Suprapubic skin (tissue), 4 donors: ENCODE data around the gene SLC22A13. TPM values are rescaled to one million over a fixed set of nuclear protein-coding genes. Genes with fewer than 3 reads are reported as not detected.
A peak's percentile ranks its signal among the peaks of the same experiment; 100 is the strongest.

Experiments used
- DNase-seq, 2 donors: peaks; one replicate each; pipeline ENCODE4 v3.0.0-alpha.2; 2019; ENCODE audit warnings: low spot score in 2 of 2
- H3K27ac ChIP-seq: fragments of 200-600 bp; sonication (generic); one replicate; pipeline ENCODE4 v1.5.1; 2019
- H3K27me3 ChIP-seq: fragments of 200-600 bp; sonication (generic); one replicate; pipeline ENCODE4 v1.5.1; 2019
- H3K36me3 ChIP-seq: fragments of 200-600 bp; sonication (generic); one replicate; pipeline ENCODE4 v1.5.1; 2019
- H3K4me1 ChIP-seq: fragments of 200-600 bp; sonication (generic); one replicate; pipeline ENCODE4 v1.5.1; 2019
- H3K4me3 ChIP-seq: fragments of 200-600 bp; sonication (generic); one replicate; pipeline ENCODE4 v1.5.1; 2019; ENCODE audit warnings: mild to moderate bottlenecking
- H3K9me3 ChIP-seq: fragments of 200-600 bp; sonication (generic); one replicate; pipeline ENCODE4 v1.5.1; 2019
- CTCF ChIP-seq, 2 donors: fragments of 200-600 bp in 1 of 2; fragments of 450-650 bp in 1 of 2; sonication (generic) in 1 of 2; IDR thresholded peaks; one replicate each; pipeline ENCODE4 v1.5.1; 2016 to 2019; ENCODE audit warnings: antibody characterized with exemption in 2 of 2, mild to moderate bottlenecking in 1 of 2, moderate library complexity in 1 of 2
- EP300 ChIP-seq: sonication (generic); formaldehyde crosslinking; IDR thresholded peaks from one replicate; pipeline ENCODE4 v1.6.1; 2017; ENCODE audit warnings: antibody characterized with exemption
- POLR2A ChIP-seq, 2 donors: fragments of 450-650 bp; IDR thresholded peaks; one replicate each; pipeline ENCODE4 v1.6.1; 2017; ENCODE audit warnings: antibody characterized with exemption in 2 of 2, mild to moderate bottlenecking in 2 of 2, moderate library complexity in 2 of 2
- POLR2AphosphoS5 ChIP-seq, 3 donors: sonication (generic); formaldehyde crosslinking; IDR thresholded peaks; one replicate each; pipeline ENCODE4 v1.6.1; 2017; ENCODE audit warnings: antibody characterized with exemption in 3 of 3
- WGBS: methylation state at CpG from one replicate; pipeline ENCODE4 v1.1.5; 2018; 5-methylcytosine and 5-hydroxymethylcytosine counted together
- total RNA-seq, 4 donors: library from RNA; depleted of rRNA; stranded (reverse); fragments of >200 nt; gene quantifications; one replicate each; pipeline ENCODE4 v1.1.0, GENCODE V29; 2016

The SLC22A13 gene
- total RNA-seq, 4 donors from 2014 or later = 0.21 to 1.3 TPM; not detected in 2

DNA sequence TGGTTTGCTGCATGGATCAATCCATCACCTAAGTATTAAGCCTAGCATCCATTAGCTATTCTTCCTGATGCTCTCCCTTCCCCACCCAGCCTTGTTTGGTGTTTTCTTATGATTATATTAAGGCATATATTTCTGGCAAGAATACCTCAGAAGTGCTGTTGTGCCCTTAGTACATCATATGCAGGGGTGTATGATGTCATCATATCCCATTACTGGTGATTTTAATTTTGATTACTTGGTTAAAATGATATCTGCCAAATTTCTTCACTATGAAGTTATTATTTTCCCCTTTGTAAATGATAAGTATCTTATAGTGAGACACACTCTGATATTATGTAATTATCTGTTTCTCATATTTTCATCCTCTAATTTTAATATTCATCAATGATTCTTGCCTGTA is 31.9 kb downstream of the SLC22A13 start:
- H3K9me3 ChIP-seq = no peaks in the 10 kb centered on the region
- TF ChIP-seq CTCF (IDR thresholded peaks at IDR 0.05) = no peak
- TF ChIP-seq POLR2AphosphoS5 (IDR thresholded peaks at IDR 0.05) = no peak
- no peak for TF ChIP-seq EP300
- no peak for TF ChIP-seq POLR2A (IDR thresholded peaks at IDR 0.05)
- no peak overlapping the region for H3K4me3 ChIP-seq
- no peak overlapping the region for H3K27ac ChIP-seq
- H3K4me1 ChIP-seq = no peaks in the 10 kb centered on the region
- no peaks in the 10 kb centered on the region for H3K27me3 ChIP-seq
- no peak for DNase-seq
- no peaks in the 10 kb centered on the region for H3K36me3 ChIP-seq

DNA sequence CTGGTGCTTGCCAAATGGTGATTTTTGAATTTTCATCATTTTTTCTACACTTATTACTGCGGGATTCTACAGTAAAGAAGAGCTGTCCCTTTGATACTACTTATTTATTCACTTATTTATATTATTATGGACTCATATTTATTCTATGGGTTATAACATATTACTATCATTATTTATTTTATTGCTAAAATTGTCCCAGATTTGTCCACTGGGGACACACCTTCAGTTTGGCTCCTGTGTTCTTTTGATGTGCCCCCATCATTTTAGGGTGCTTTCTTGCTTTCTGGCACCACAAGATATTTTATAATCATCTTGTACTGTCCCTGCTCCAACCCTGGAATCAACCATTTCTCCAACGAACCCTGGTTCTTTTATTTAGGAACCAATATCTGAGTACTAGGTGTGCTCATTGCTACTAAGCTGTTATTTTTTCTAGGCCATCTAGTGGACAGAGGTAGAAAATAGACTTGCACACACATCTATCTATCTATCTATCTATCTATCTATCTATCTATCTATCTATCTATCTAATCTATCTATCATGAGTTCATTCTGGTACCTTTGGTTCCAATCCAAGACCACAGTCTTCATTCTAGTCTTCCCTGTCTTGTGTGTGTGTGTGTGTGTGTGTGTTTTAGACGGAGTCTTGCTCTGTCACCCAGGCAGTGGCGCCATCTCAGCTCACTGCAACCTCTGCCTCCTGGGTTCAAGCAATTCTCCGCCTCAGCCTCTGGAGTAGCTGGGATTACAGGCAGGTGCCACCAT is 32.5 kb downstream of the SLC22A13 start:
- Histone ChIP-seq H3K36me3 (no peaks in the 10 kb centered on the region), H3K27ac (no peak overlapping the region)

DNA sequence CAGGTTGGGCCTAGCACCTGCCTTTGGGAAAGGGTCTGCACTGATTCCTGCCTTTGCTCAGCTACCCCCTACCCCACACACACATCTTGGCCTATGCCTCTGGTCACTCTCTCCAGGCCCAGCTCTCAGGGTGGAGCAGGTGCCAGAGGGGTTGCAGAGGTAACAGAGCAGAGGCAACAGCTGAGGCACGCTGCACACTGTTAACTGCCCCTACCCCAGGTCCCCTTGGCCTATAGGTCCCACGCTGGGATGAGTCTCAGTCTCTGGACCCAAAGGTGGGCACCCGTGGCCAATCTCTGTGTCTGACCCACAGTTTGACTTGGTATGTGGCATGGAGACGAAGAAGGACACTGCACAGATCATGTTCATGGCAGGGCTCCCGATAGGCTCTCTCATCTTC is 41.3 kb downstream of the SLC22A13 start:
- Histone ChIP-seq H3K36me3 (no peaks in the 10 kb centered on the region), H3K9me3 (no peaks in the 10 kb centered on the region), H3K27ac (no peak overlapping the region), H3K4me1 (no peaks in the 10 kb centered on the region), H3K4me3 (no peak overlapping the region), H3K27me3 (no peaks in the 10 kb centered on the region)
- 86% methylated on average over 5 of the region's 5 CpGs for WGBS
- DNase-seq = no peak
- no peak for TF ChIP-seq POLR2AphosphoS5 (IDR thresholded peaks at IDR 0.05)

More for the DNA sequence above, 32.5 kb downstream of the SLC22A13 start:
- Histone ChIP-seq H3K27me3 (no peaks in the 10 kb centered on the region), H3K4me3 (no peak overlapping the region), H3K9me3 (no peaks in the 10 kb centered on the region), H3K4me1 (no peaks in the 10 kb centered on the region)
- no peak for TF ChIP-seq POLR2A (IDR thresholded peaks at IDR 0.05)
- TF ChIP-seq CTCF (IDR thresholded peaks at IDR 0.05) = peak in 1 of 2 donors; percentile 7
- TF ChIP-seq EP300 = no peak
- WGBS = 82% methylated on average over 5 of the region's 5 CpGs
- DNase-seq = no peak

DNA sequence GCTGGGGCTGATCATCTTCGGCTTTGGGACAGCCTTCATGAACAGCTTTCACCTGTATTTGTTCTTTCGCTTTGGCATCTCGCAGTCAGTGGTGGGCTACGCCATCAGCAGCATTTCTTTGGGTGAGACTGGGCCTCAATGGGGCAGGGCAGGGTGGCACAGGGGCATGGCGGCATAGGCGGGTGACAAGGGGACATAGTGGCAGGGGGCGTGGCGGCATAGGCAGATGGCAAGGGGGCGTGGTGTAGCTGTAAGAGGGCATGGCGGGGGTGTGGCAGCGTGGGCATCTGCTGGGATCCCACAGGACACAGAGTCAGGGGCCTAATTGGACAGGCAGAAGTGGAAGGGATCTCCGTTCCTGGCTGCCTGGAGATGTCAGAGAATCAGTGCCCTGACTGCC is 42.0 kb downstream of the SLC22A13 start:
- Histone ChIP-seq H3K36me3 (no peaks in the 10 kb centered on the region), H3K9me3 (no peaks in the 10 kb centered on the region), H3K27ac (no peak overlapping the region), H3K4me3 (no peak overlapping the region), H3K27me3 (no peaks in the 10 kb centered on the region), H3K4me1 (no peaks in the 10 kb centered on the region)
- TF ChIP-seq POLR2A (IDR thresholded peaks at IDR 0.05) = no peak
- TF ChIP-seq CTCF (IDR thresholded peaks at IDR 0.05) = no peak
- no peak for TF ChIP-seq POLR2AphosphoS5 (IDR thresholded peaks at IDR 0.05)
- no peak for TF ChIP-seq EP300
- DNase-seq = no peak
- WGBS = 94% methylated on average over 11 of the region's 12 CpGs

GRCh38 chr3:38308456-38308855 is 42.8 kb downstream of the SLC22A13 start:
- no peak for TF ChIP-seq CTCF (IDR thresholded peaks at IDR 0.05)
- no peak for TF ChIP-seq POLR2A (IDR thresholded peaks at IDR 0.05)
- TF ChIP-seq POLR2AphosphoS5 (IDR thresholded peaks at IDR 0.05) = no peak
- TF ChIP-seq EP300 = no peak
- Histone ChIP-seq H3K27ac (no peak overlapping the region), H3K9me3 (no peaks in the 10 kb centered on the region), H3K4me1 (no peaks in the 10 kb centered on the region), H3K4me3 (no peak overlapping the region), H3K27me3 (no peaks in the 10 kb centered on the region), H3K36me3 (no peaks in the 10 kb centered on the region)
- no peak for DNase-seq
- WGBS = 92% methylated on average over 9 of the region's 9 CpGs

DNA sequence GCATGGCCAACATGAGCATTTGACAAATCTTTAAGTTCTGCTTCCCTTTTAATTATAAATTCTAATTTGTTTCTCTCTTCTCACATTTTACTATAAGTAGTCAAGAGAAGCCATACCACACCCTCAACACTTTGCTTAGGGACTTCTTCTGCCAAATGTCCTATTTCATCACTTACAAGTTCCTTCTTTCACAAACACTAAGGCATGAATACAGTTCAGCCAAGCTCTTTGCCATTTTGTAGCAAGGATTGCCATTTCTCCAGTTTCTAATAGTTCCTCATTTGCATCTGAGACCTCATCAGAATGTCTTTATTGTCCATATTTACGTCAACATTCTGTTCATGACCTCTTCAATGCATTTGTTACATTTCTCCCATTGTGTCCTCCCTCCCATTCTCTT is 45.9 kb downstream of the SLC22A13 start:
- Histone ChIP-seq H3K36me3 (no peaks in the 10 kb centered on the region), H3K27me3 (no peaks in the 10 kb centered on the region), H3K4me3 (no peak overlapping the region), H3K9me3 (no peaks in the 10 kb centered on the region), H3K27ac (no peak overlapping the region), H3K4me1 (no peaks in the 10 kb centered on the region)
- 86% methylated on average over 1 of the region's 1 CpG for WGBS
- TF ChIP-seq POLR2AphosphoS5 (IDR thresholded peaks at IDR 0.05) (no peak), CTCF (IDR thresholded peaks at IDR 0.05) (no peak), EP300 (no peak), POLR2A (IDR thresholded peaks at IDR 0.05) (no peak)
- DNase-seq = no peak
